IPS DF 4.7 (cell line): ENCODE results near the gene PRRX1.

Source experiments
- DNase-seq: peaks from one replicate; pipeline ENCODE4 v3.0.0-alpha.2; 2013; ENCODE audit warnings: low spot score; ENCODE audit errors: extremely low read depth

Gene PRRX1

GRCh38 chr1:170691258-170691657 is 27.3 kb downstream of the PRRX1 start:
- no peak for DNase-seq

- DNase-seq: no peak
Observed at GRCh38 chr1:170692866-170693575, 29.1 kb downstream of the PRRX1 start.

- no peak for DNase-seq
Observed at GRCh38 chr1:170694172-170694926, 30.4 kb downstream of the PRRX1 start.

- DNase-seq: no peak
Observed at GRCh38 chr1:170695955-170696590, 32.1 kb downstream of the PRRX1 start.

- DNase-seq: no peak
Observed at GRCh38 chr1:170696591-170697290, 32.8 kb downstream of the PRRX1 start.

GRCh38 chr1:170697316-170697715 is 33.4 kb downstream of the PRRX1 start:
- DNase-seq: no peak

GRCh38 chr1:170698301-170699275 is 34.7 kb downstream of the PRRX1 start:
- DNase-seq: no peak

- no peak for DNase-seq
Observed at GRCh38 chr1:170699696-170700095, 35.8 kb downstream of the PRRX1 start.

- DNase-seq: no peak
Observed at GRCh38 chr1:170700842-170701615, 37.1 kb downstream of the PRRX1 start.

- no peak for DNase-seq
Observed at GRCh38 chr1:170701962-170702361, 38.0 kb downstream of the PRRX1 start.

- DNase-seq: no peak
Observed at GRCh38 chr1:170703591-170703990, 39.7 kb downstream of the PRRX1 start.

GRCh38 chr1:170704256-170704655 is 40.3 kb downstream of the PRRX1 start:
- no peak for DNase-seq

GRCh38 chr1:170705981-170706380 is 42.0 kb downstream of the PRRX1 start:
- no peak for DNase-seq

GRCh38 chr1:170707117-170707516 is 43.2 kb downstream of the PRRX1 start:
- no peak for DNase-seq

- DNase-seq: no peak
Observed at GRCh38 chr1:170707959-170708655, 44.2 kb downstream of the PRRX1 start.

GRCh38 chr1:170711682-170712081 is 47.8 kb downstream of the PRRX1 start:
- DNase-seq: no peak

- no peak for DNase-seq
Observed at GRCh38 chr1:170714163-170714562, 50.2 kb downstream of the PRRX1 start.

GRCh38 chr1:170714938-170715337 is 51.0 kb downstream of the PRRX1 start:
- DNase-seq: no peak

GRCh38 chr1:170716835-170717429 is 53.0 kb downstream of the PRRX1 start:
- no peak for DNase-seq
